Suprapubic skin (tissue), 4 donors: ENCODE results near the gene OR10V1.

ENCODE experiments used
- POLR2A ChIP-seq, 2 donors: fragments of 450-650 bp; IDR thresholded peaks; one replicate each; pipeline ENCODE4 v1.6.1; 2017; ENCODE audit warnings: antibody characterized with exemption in 2 of 2, mild to moderate bottlenecking in 2 of 2, moderate library complexity in 2 of 2
- POLR2AphosphoS5 ChIP-seq, 3 donors: sonication (generic); formaldehyde crosslinking; IDR thresholded peaks; one replicate each; pipeline ENCODE4 v1.6.1; 2017; ENCODE audit warnings: antibody characterized with exemption in 3 of 3

DNA sequence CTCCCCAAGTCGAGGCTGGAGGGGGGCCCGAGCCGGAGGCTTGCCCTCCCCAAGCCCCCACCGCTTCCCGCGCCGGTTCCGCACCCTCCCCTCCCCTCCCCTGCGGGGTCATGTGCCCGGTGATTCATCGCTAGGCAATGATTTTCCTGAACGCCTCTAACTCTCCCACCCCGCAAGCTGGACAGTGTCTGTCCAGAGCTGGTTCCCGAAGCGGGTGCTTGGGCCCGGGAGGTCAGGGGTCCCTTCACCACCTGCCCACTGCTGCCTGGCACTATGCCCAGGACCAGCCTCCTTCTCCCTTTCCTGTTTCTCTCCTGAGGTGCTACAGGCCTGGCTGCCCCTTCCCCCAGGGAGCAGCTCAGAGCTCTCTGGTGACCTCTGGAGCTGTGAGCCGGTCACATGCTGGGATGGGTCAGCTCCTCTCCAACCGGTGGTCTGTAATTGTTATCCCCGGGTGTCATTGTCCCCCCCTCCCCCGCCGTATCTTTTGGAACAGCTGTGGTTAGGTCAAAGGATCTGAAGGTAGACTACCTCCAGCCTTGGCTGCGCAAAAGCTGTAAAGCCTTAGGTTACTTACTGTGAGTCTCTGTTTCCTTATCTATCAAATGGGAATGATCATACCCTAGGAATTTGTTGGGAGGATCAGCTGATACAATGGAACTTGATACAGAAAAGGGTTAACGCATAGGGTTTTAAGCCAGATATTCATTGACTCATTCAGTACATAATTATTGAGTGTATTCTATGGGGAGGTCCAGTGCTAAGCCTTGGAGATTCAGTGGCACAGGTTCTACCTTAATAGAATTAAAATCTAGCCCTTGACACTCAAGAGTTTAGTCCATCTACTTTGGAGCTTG lies 42.3 kb upstream of the OR10V1 start:
- TF ChIP-seq POLR2AphosphoS5 (IDR thresholded peaks at IDR 0.05) (no peak), POLR2A (IDR thresholded peaks at IDR 0.05) (no peak)
